SK-N-SH (cell line): ENCODE measurements around the gene CDH22. TPM values are rescaled to one million over a fixed set of nuclear protein-coding genes. Genes with fewer than 3 reads are reported as not detected.

Experiments
- CTCF ChIA-PET: fragments of 300-600, 350-600 bp; formaldehyde crosslinking; extraction: SDS; loops from one replicate; lab custom pipeline; 2021; lab: Yijun Ruan, JAX
- POLR2A ChIA-PET: fragments of 350-600 bp; sonication (Branson Sonifier 250); formaldehyde crosslinking; extraction: SDS; loops from one replicate; lab custom pipeline; 2020; ENCODE audit warnings: antibody characterized with exemption, inconsistent platforms; lab: Yijun Ruan, JAX
- DNase-seq: peaks from one replicate; pipeline ENCODE4 v3.0.0; 2012
- H2AFZ ChIP-seq: fragments of 200-600 bp; sonication (generic); 2 replicates; pipeline ENCODE4 v1.8.1; 2016; ENCODE audit warnings: antibody characterized with exemption, mild to moderate bottlenecking, low read depth
- H3F3A ChIP-seq: fragments of 200-600 bp; sonication (generic); replicated peaks from 2 replicates; pipeline ENCODE3; 2016; ENCODE audit warnings: antibody characterized with exemption, mild to moderate bottlenecking; ENCODE audit not compliant: insufficient read depth
- H3K27ac ChIP-seq, 2 experiments: fragments of 200-500 bp in 1 of 2; fragments of 200-600 bp in 1 of 2; sonication (Bioruptor generic) in 1 of 2; sonication (generic), shearing (Covaris generic) in 1 of 2; 2 replicates each; pipeline versions ENCODE4 v1.5.1 to v1.6.1; 2014 to 2016; ENCODE audit warnings: low read depth in 2 of 2, inconsistent platforms in 1 of 2, low read length in 1 of 2, mild to moderate bottlenecking in 1 of 2, mixed read lengths in 1 of 2
- H3K27me3 ChIP-seq: fragments of 200-600 bp; sonication (generic), shearing (Covaris generic); 2 replicates; pipeline ENCODE4 v1.6.1; 2016; ENCODE audit warnings: mixed run types; ENCODE audit not compliant: insufficient read depth
- H3K36me3 ChIP-seq, 2 experiments: fragments of 200-500 bp in 1 of 2; fragments of 200-600 bp in 1 of 2; sonication (Bioruptor generic) in 1 of 2; sonication (generic) in 1 of 2; replicated peaks in 1 of 2; 2 replicates each; pipeline versions ENCODE3 to v1.5.1; 2014 to 2016; ENCODE audit warnings: low read length in 1 of 2, mild to moderate bottlenecking in 1 of 2; ENCODE audit not compliant: insufficient read depth in 2 of 2, control insufficient read depth in 1 of 2
- H3K4me1 ChIP-seq, 2 experiments: fragments of 200-500 bp in 1 of 2; fragments of 200-600 bp in 1 of 2; sonication (Bioruptor generic) in 1 of 2; sonication (generic), shearing (Covaris generic) in 1 of 2; 2 replicates each; pipeline versions ENCODE4 v1.5.1 to v1.6.1; 2014 to 2016; ENCODE audit warnings: low read depth in 1 of 2, low read length in 1 of 2, mixed run types in 1 of 2; ENCODE audit not compliant: insufficient read depth in 2 of 2, control insufficient read depth in 1 of 2
- H3K4me2 ChIP-seq: fragments of 200-600 bp; sonication (generic), shearing (Covaris generic); 2 replicates; pipeline ENCODE4 v1.6.1; 2017; ENCODE audit warnings: mixed run types
- H3K4me3 ChIP-seq, 2 experiments: fragments of 200-500 bp in 1 of 2; fragments of 200-600 bp in 1 of 2; sonication (Bioruptor generic) in 1 of 2; sonication (generic), shearing (Covaris generic) in 1 of 2; 2 replicates each; pipeline versions ENCODE4 v1.5.1 to v1.8.1; 2014 to 2016; ENCODE audit warnings: low read depth in 2 of 2, inconsistent platforms in 1 of 2, low read length in 1 of 2, mild to moderate bottlenecking in 1 of 2, mixed read lengths in 1 of 2, moderate library complexity in 1 of 2
- H3K79me2 ChIP-seq: fragments of 200-600 bp; sonication (generic); 2 replicates; pipeline ENCODE4 v1.8.1; 2017; ENCODE audit warnings: mild to moderate bottlenecking; ENCODE audit not compliant: insufficient read depth
- H3K9ac ChIP-seq: fragments of 200-600 bp; sonication (generic); 2 replicates; pipeline ENCODE4 v1.6.1; 2017; ENCODE audit warnings: mixed run types
- H3K9me2 ChIP-seq: fragments of 200-600 bp; sonication (generic); 2 replicates; pipeline ENCODE4 v1.6.1; 2017; ENCODE audit warnings: mixed run types
- H3K9me3 ChIP-seq: fragments of 200-600 bp; sonication (generic); 2 replicates; pipeline ENCODE4 v1.6.1; 2017; ENCODE audit warnings: mixed run types, mild to moderate bottlenecking, moderate library complexity
- H4K20me1 ChIP-seq: fragments of 200-600 bp; sonication (generic); 2 replicates; pipeline ENCODE4 v1.6.1; 2017; ENCODE audit warnings: mild to moderate bottlenecking, mixed run types; ENCODE audit not compliant: insufficient read depth
- CTCF ChIP-seq: fragments of 200-600 bp; sonication (generic); IDR thresholded peaks from 2 replicates; pipeline ENCODE4 v1.6.1; 2017; ENCODE audit warnings: antibody characterized with exemption, mild to moderate bottlenecking, moderate library complexity
- ELF1 ChIP-seq: IDR thresholded peaks from 2 replicates; pipeline ENCODE4 v1.4.0; 2012
- GATA2 ChIP-seq: sonication (generic); formaldehyde crosslinking; IDR thresholded peaks from 2 replicates; pipeline ENCODE4 v1.5.0; 2020; ENCODE audit warnings: mild to moderate bottlenecking, missing genetic modification reagents
- MEF2A ChIP-seq: IDR thresholded peaks from 2 replicates; pipeline ENCODE4 v1.4.0; 2012; ENCODE audit warnings: low read depth, borderline replicate concordance
- NFIC ChIP-seq: IDR thresholded peaks from 2 replicates; pipeline ENCODE4 v1.4.0; 2012; ENCODE audit warnings: borderline replicate concordance
- POLR2AphosphoS5 ChIP-seq: IDR thresholded peaks from 2 replicates; pipeline ENCODE4 v1.6.1; 2012; ENCODE audit warnings: low read depth, low read length
- RAD21 ChIP-seq: IDR thresholded peaks from 2 replicates; pipeline ENCODE4 v1.6.1; 2012; ENCODE audit warnings: mild to moderate bottlenecking, low read length
- RCOR1 ChIP-seq: fragments of 150-350 bp; IDR thresholded peaks from 2 replicates; pipeline ENCODE4 v1.6.1; 2017; ENCODE audit warnings: antibody characterized with exemption, low read length
- RFX5 ChIP-seq: IDR thresholded peaks from 2 replicates; pipeline ENCODE4 v1.6.1; 2012; ENCODE audit warnings: mild to moderate bottlenecking, improper control_type of control experiment, low read length
- RXRA ChIP-seq: IDR thresholded peaks from 2 replicates; pipeline ENCODE4 v1.4.0; 2012; ENCODE audit warnings: low read depth, mild to moderate bottlenecking, borderline replicate concordance
- TCF12 ChIP-seq: IDR thresholded peaks from 2 replicates; pipeline ENCODE4 v1.4.0; 2012
- ZBTB33 ChIP-seq: IDR thresholded peaks from 2 replicates; pipeline ENCODE4 v1.4.0; 2012; ENCODE audit warnings: low read depth, borderline replicate concordance
- WGBS: methylation state at CpG from one replicate; pipeline ENCODE4 v1.1.6; 2017; ENCODE audit warnings: low lambda C conversion rate; 5-methylcytosine and 5-hydroxymethylcytosine counted together
- polyA plus RNA-seq, 3 experiments: library from polyadenylated mRNA; depleted of rRNA; stranded (reverse); fragments of >200 nt; gene quantifications; 2 replicates each; pipeline ENCODE4 v1.2.3, GENCODE V29; 2012
- TF ChIP-seq, protein P1 (sequence below): IDR thresholded peaks from 2 replicates; pipeline ENCODE4; 2012
- TF ChIP-seq, protein P2 (sequence below): fragments of 150-350 bp; IDR thresholded peaks from 2 replicates; pipeline ENCODE4 v1.6.1; 2017; ENCODE audit warnings: antibody characterized with exemption, low read length, low read depth, borderline replicate concordance

Gene CDH22
- polyA plus RNA-seq, 1 of the 3 experiments (the other 2 are of a cell fraction) = not detected

- no peaks in the 10 kb centered on the region for H4K20me1 ChIP-seq
- no peak overlapping the region for H3K9ac ChIP-seq
- no peaks in the 10 kb centered on the region for H3K9me2 ChIP-seq
- CTCF ChIA-PET = interaction anchor here (0.6 to 20.8 kb wide), 43 partner anchors 7 to 264 kb away, joined by 3 to 347 read pairs (median 4); partner anchors contain the start of gene CDH22
- no peaks in the 10 kb centered on the region for H3K79me2 ChIP-seq
- H3K27ac ChIP-seq = no peak overlapping the region
- H3K4me3 ChIP-seq = no peak overlapping the region
- H3K9me3 ChIP-seq = no peaks in the 10 kb centered on the region
- WGBS = 42% methylated on average over 24 of the region's 25 CpGs
- H3K4me1 ChIP-seq = peaks cover 0 to 23% of the 10 kb centered on the region in 2 experiments; a peak in 2 of 4 replicates
- POLR2A ChIA-PET = no interaction called here
- peaks cover 21% of the 10 kb centered on the region for H3K27me3 ChIP-seq
- TF ChIP-seq NFIC (no peak), RFX5 (no peak), GATA2 (CRISPR knock-in tag) (no peak)
- TF ChIP-seq, protein P1, sequence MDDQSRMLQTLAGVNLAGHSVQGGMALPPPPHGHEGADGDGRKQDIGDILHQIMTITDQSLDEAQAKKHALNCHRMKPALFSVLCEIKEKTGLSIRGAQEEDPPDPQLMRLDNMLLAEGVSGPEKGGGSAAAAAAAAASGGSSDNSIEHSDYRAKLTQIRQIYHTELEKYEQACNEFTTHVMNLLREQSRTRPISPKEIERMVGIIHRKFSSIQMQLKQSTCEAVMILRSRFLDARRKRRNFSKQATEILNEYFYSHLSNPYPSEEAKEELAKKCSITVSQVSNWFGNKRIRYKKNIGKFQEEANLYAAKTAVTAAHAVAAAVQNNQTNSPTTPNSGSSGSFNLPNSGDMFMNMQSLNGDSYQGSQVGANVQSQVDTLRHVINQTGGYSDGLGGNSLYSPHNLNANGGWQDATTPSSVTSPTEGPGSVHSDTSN = no peak
- TF ChIP-seq, all 33 proteins: peak for 0
- H3K4me2 ChIP-seq = no peak overlapping the region
- no peaks in the 10 kb centered on the region for H3K36me3 ChIP-seq
- H3F3A ChIP-seq = no peaks in the 10 kb centered on the region
- DNase-seq = no peak
- H2AFZ ChIP-seq = no peak overlapping the region
Measured at GRCh38 chr20:46173652-46174468, 134.4 kb downstream of the CDH22 start.

DNA sequence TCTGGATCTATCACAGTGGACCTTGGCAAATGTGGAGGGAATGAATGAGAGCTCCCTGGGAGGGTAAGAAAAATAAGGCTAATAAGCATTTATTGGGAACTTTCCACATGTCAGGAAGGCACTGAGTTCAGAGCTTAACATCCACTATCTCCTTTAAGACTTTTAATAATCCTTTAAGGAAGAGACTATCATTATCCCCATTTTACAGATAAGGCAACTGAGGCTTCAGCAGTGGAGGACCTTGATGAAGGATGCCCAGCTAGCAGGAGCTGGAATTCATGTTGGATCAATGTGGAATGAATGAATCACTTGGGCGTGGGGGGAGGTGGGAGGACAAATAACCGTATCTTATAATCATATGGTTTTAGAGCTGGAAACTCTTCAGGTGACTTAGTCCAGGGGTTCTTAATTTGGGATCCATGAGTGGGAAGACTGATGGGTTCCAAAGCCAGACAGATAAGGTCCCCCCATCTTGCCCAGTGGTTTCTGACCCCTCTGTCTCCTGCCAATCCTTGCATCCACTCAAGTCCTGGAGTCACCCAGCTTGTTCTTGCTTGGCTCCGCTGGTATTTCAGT lies 135.2 kb downstream of the CDH22 start:
- Histone ChIP-seq H4K20me1 (no peaks in the 10 kb centered on the region), H3K27me3 (peaks cover 21% of the 10 kb centered on the region), H3K4me3 (no peak overlapping the region), H3K36me3 (no peaks in the 10 kb centered on the region), H3K79me2 (no peaks in the 10 kb centered on the region), H2AFZ (no peak overlapping the region), H3F3A (no peaks in the 10 kb centered on the region), H3K9ac (no peak overlapping the region), H3K9me2 (no peaks in the 10 kb centered on the region), H3K9me3 (no peaks in the 10 kb centered on the region), H3K4me2 (no peak overlapping the region), H3K27ac (no peak overlapping the region), H3K4me1 (peaks cover 0 to 29% of the 10 kb centered on the region in 2 experiments; a peak in 2 of 4 replicates)
- no peak for DNase-seq
- 73% methylated on average over 3 of the region's 3 CpGs for WGBS
- TF ChIP-seq POLR2AphosphoS5 (no peak), ELF1 (no peak), ZBTB33 (no peak), RCOR1 (no peak), CTCF (no peak), RAD21 (no peak), RXRA (no peak), TCF12 (no peak), RFX5 (no peak), MEF2A (no peak)
- TF ChIP-seq, protein P1 = no peak
- TF ChIP-seq, protein P2, sequence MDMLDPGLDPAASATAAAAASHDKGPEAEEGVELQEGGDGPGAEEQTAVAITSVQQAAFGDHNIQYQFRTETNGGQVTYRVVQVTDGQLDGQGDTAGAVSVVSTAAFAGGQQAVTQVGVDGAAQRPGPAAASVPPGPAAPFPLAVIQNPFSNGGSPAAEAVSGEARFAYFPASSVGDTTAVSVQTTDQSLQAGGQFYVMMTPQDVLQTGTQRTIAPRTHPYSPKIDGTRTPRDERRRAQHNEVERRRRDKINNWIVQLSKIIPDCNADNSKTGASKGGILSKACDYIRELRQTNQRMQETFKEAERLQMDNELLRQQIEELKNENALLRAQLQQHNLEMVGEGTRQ = no peak
- CTCF ChIA-PET = interaction anchor here (0.6 to 20.8 kb wide), 16 partner anchors 10 to 265 kb away, joined by 3 to 347 read pairs (median 6); partner anchors contain the start of gene CDH22
- POLR2A ChIA-PET = no interaction called here
